HG02588 (cell line): ENCODE measurements around the gene TSPYL1.

ENCODE experiments used
- ATAC-seq: cut with Tn5 transposase; IDR thresholded peaks from one replicate; pipeline ENCODE4 v1.9.1; 2021; ENCODE audit warnings: mild to moderate bottlenecking, moderate library complexity; ENCODE audit not compliant: unreplicated experiment

TSPYL1 gene

GRCh38 chr6:116265041-116265829 lies 14.5 kb downstream of the TSPYL1 start:
- ATAC-seq, result no peak

GRCh38 chr6:116263353-116263752 lies 16.4 kb downstream of the TSPYL1 start:
- ATAC-seq, result no peak

GRCh38 chr6:116258520-116258919 lies 21.2 kb downstream of the TSPYL1 start:
- ATAC-seq, result no peak

- no peak for ATAC-seq
Measured at GRCh38 chr6:116256694-116257093, 23.0 kb downstream of the TSPYL1 start.

GRCh38 chr6:116255246-116255800 lies 24.4 kb downstream of the TSPYL1 start:
- ATAC-seq, result no peak

- ATAC-seq, result peak; percentile 29
Measured at GRCh38 chr6:116254297-116255056, 25.3 kb downstream of the TSPYL1 start.

GRCh38 chr6:116253505-116254296 lies 26.0 kb downstream of the TSPYL1 start, which contains the start of gene TSPYL4:
TSS of gene TSPYL4 (minus strand) at chr6:116254075. CDS start at chr6:116254008, 67 bp downstream.
- ATAC-seq, result peak; percentile 100

GRCh38 chr6:116253188-116253504 lies 26.6 kb downstream of the TSPYL1 start:
- ATAC-seq, result no peak

- ATAC-seq, result no peak
Measured at GRCh38 chr6:116251568-116252384, 28.0 kb downstream of the TSPYL1 start.

- no peak for ATAC-seq
Measured at GRCh38 chr6:116248577-116248976, 31.2 kb downstream of the TSPYL1 start.

GRCh38 chr6:116247285-116247684 lies 32.4 kb downstream of the TSPYL1 start:
- no peak for ATAC-seq

GRCh38 chr6:116246089-116246488 lies 33.6 kb downstream of the TSPYL1 start:
- ATAC-seq, result no peak

- ATAC-seq, result no peak
Measured at GRCh38 chr6:116244284-116244683, 35.4 kb downstream of the TSPYL1 start.

- ATAC-seq, result no peak
Measured at GRCh38 chr6:116239856-116240255, 39.9 kb downstream of the TSPYL1 start.

- no peak for ATAC-seq
Measured at GRCh38 chr6:116239256-116239655, 40.5 kb downstream of the TSPYL1 start.

GRCh38 chr6:116238083-116238482 lies 41.6 kb downstream of the TSPYL1 start:
- no peak for ATAC-seq

GRCh38 chr6:116234689-116235088 lies 45.0 kb downstream of the TSPYL1 start:
- ATAC-seq, result no peak

GRCh38 chr6:116229287-116229913 lies 50.3 kb downstream of the TSPYL1 start:
- no peak for ATAC-seq
